PC-9 (cell line): ENCODE data around the gene PLSCR4. TPM values are rescaled to one million over a fixed set of nuclear protein-coding genes. Genes with fewer than 3 reads are reported as not detected.

Experiments used
- BruUV-seq: library from RNA; stranded (reverse); fragments of 400-500 nt; replicated peaks from 2 replicates; lab custom pipeline; 2021; lab: Mats Ljungman, UMichigan
- CTCF ChIA-PET: fragments of 300-600 bp; sonication (Branson Sonifier 250); formaldehyde crosslinking; loops from one replicate; lab custom pipeline; 2022; ENCODE audit warnings: antibody characterized with exemption; lab: Charles Lee
- POLR2A ChIA-PET: fragments of 300-600 bp; sonication (Branson Sonifier 250); formaldehyde crosslinking; loops from one replicate; lab custom pipeline; 2022; ENCODE audit warnings: antibody characterized with exemption; ENCODE audit not compliant: unreplicated experiment; lab: Charles Lee
- DNase-seq, 2 experiments: peaks; one replicate each; pipeline versions ENCODE4 v3.0.0 to v3.0.0-alpha.2; 2015 to 2022; ENCODE audit warnings: mixed read lengths in 1 of 2
- H2AFZ ChIP-seq: fragments of 200-600 bp; sonication (generic); 2 replicates; pipeline ENCODE4 v1.8.1; 2017; ENCODE audit warnings: antibody characterized with exemption
- H3F3A ChIP-seq: fragments of 200-600 bp; sonication (generic); 2 replicates; pipeline ENCODE4 v1.8.1; 2017; ENCODE audit warnings: antibody characterized with exemption, mild to moderate bottlenecking, low read depth; ENCODE audit not compliant: insufficient read depth
- H3K27ac ChIP-seq: fragments of 200-600 bp; sonication (generic); 2 replicates; pipeline ENCODE4 v1.6.1; 2016; ENCODE audit warnings: mixed run types
- H3K27me3 ChIP-seq: fragments of 200-600 bp; sonication (generic); 2 replicates; pipeline ENCODE4 v1.6.1; 2016; ENCODE audit warnings: low read depth, mixed run types; ENCODE audit not compliant: insufficient read depth
- H3K36me3 ChIP-seq: fragments of 200-600 bp; sonication (generic); 2 replicates; pipeline ENCODE4 v1.6.1; 2016; ENCODE audit warnings: low read depth, mixed run types
- H3K4me1 ChIP-seq: fragments of 200-600 bp; sonication (generic); replicated peaks from 2 replicates; pipeline ENCODE4 v1.6.1; 2016; ENCODE audit warnings: mixed run types; ENCODE audit not compliant: insufficient read depth
- H3K4me2 ChIP-seq: fragments of 200-600 bp; sonication (generic); 2 replicates; pipeline ENCODE4 v1.6.1; 2017; ENCODE audit warnings: mixed run types
- H3K4me3 ChIP-seq: fragments of 200-600 bp; sonication (generic); 2 replicates; pipeline ENCODE4 v1.6.1; 2016; ENCODE audit warnings: mixed run types
- H3K79me2 ChIP-seq: fragments of 200-600 bp; sonication (generic); 2 replicates; pipeline ENCODE4 v1.6.1; 2017; ENCODE audit warnings: low read depth, mixed run types
- H3K9me2 ChIP-seq: fragments of 200-600 bp; sonication (generic); 2 replicates; pipeline ENCODE4 v1.8.1; 2017; ENCODE audit warnings: mild to moderate bottlenecking; ENCODE audit not compliant: insufficient read depth
- H3K9me3 ChIP-seq: fragments of 200-600 bp; sonication (generic); 2 replicates; pipeline ENCODE4 v1.8.1; 2016; ENCODE audit warnings: low read depth; ENCODE audit not compliant: insufficient read depth
- H4K20me1 ChIP-seq: fragments of 200-600 bp; sonication (generic); 2 replicates; pipeline ENCODE4 v1.8.1; 2017; ENCODE audit not compliant: insufficient read depth
- CTCF ChIP-seq: fragments of 200-600 bp; sonication (generic); conservative IDR thresholded peaks from 2 replicates; pipeline ENCODE4 v1.6.1; 2017; ENCODE audit warnings: mixed run types, antibody characterized with exemption, mild to moderate bottlenecking, moderate library complexity
- EZH2 ChIP-seq: fragments of 200-600 bp; sonication (generic); IDR thresholded peaks from 2 replicates; pipeline ENCODE4 v1.8.0; 2017; ENCODE audit warnings: antibody characterized with exemption, low read depth
- intact Hi-C: fragments of 100-400 bp; cut with micrococcal nuclease; formaldehyde crosslinking; loops from one replicate; pipeline ENCODE4 v1.10.0; 2022; ENCODE audit not compliant: unreplicated experiment
- total RNA-seq: library from RNA; stranded (reverse); gene quantifications from 2 replicates; pipeline ENCODE4 v1.2.3, GENCODE V29; 2021

Gene PLSCR4
- total RNA-seq, 1 experiment from 2014 or later, result 8.4 TPM

GRCh38 chr3:146145642-146146041 is 105.3 kb downstream of the PLSCR4 start:
- H2AFZ ChIP-seq, result no peak overlapping the region
- ChIA-PET POLR2A (no interaction called here), CTCF (no interaction called here)
- no peak overlapping the region for H3K4me2 ChIP-seq
- no peaks in the 10 kb centered on the region for H4K20me1 ChIP-seq
- no peak overlapping the region for H3K27ac ChIP-seq
- no peaks in the 10 kb centered on the region for H3K9me2 ChIP-seq
- no peak for DNase-seq
- H3K9me3 ChIP-seq, result no peaks in the 10 kb centered on the region
- H3K36me3 ChIP-seq, result no peaks in the 10 kb centered on the region
- no peak overlapping the region for H3K4me3 ChIP-seq
- no TSS peak for BruUV-seq
- no peaks in the 10 kb centered on the region for H3K27me3 ChIP-seq
- TF ChIP-seq EZH2 (no peak), CTCF (no peak)
- intact Hi-C loops, result no loop called here
- H3K4me1 ChIP-seq, result no peaks in the 10 kb centered on the region
- H3K79me2 ChIP-seq, result no peaks in the 10 kb centered on the region
- H3F3A ChIP-seq, result no peaks in the 10 kb centered on the region

GRCh38 chr3:146142757-146143156 is 108.1 kb downstream of the PLSCR4 start:
- Histone ChIP-seq H3K4me3 (no peak overlapping the region), H3K4me2 (no peak overlapping the region), H3K36me3 (no peaks in the 10 kb centered on the region), H3K27me3 (no peaks in the 10 kb centered on the region), H2AFZ (no peak overlapping the region), H3K79me2 (no peaks in the 10 kb centered on the region), H3K4me1 (no peaks in the 10 kb centered on the region), H3K9me2 (no peaks in the 10 kb centered on the region), H3K27ac (no peak overlapping the region), H4K20me1 (no peaks in the 10 kb centered on the region), H3K9me3 (no peaks in the 10 kb centered on the region), H3F3A (no peaks in the 10 kb centered on the region)
- CTCF ChIA-PET, result no interaction called here
- POLR2A ChIA-PET, result no interaction called here
- TF ChIP-seq CTCF (no peak), EZH2 (no peak)
- intact Hi-C loops, result no loop called here
- DNase-seq, result no peak
- no TSS peak for BruUV-seq

Other genes starting within 250 kb of the PLSCR4 start
- gene PLOD2, start 89.9 kb downstream of the PLSCR4 start, total RNA-seq, result 27.4 and 30.3 TPM in 2 replicates
- gene PLSCR2, start 218.5 kb upstream of the PLSCR4 start, total RNA-seq, result not detected in 2 replicates